GM23248 (cell line): ENCODE measurements around the gene ELFN1.

Source experiments
- EZH2 ChIP-seq: fragments of 200-600 bp; sonication (generic); IDR thresholded peaks from 2 replicates; pipeline ENCODE4 v1.6.1; 2018; ENCODE audit warnings: antibody characterized with exemption, mild to moderate bottlenecking; ENCODE audit not compliant: insufficient read depth, poor library complexity, severe bottlenecking
- EZH2phosphoT487 ChIP-seq: fragments of 200-600 bp; sonication (generic); IDR thresholded peaks from 2 replicates; pipeline ENCODE4 v1.6.1; 2018; ENCODE audit warnings: antibody characterized with exemption, moderate library complexity, mild to moderate bottlenecking, low read depth; ENCODE audit not compliant: insufficient read depth

DNA sequence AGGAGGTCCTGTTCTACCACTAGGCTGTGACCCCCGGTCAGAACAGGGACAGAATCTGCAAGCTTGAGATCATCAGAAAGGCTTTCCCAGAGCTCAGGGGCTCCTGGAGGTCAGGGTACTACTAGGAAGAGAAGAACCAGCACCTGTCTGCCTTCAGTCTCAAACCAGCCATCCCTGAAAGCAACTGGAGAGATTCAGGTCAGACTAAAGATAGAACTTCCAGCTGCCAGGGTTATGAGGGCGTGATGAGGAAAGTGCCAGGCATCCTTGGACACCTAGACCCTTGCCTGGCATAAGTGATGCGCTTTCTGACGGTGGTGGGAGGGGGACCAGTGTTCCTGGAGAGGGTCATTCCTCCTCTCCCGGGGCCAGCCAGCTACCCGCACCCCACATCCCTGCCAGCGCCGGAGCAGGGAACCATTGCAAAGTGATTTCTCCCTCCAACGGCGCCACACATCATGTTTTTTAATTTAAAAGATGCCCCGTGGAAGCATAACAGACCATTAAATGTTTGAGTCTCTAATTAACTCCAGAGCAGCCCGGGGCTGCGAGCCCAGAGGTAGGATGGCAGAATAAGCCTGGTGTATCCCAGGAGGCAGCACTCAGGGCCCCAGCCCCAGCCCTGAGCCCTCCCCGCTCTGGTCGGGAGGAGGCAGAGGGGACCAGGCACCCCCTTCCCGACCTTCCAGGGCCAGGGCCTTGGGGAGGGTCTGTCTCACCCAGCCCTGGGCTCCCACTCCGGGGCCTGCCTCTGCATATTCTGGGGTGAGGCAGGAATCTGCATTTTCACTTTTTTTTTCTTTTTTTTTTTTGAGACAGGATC lies 64.0 kb downstream of the ELFN1 start:
- TF ChIP-seq EZH2 (no peak), EZH2phosphoT487 (no peak)
